ENCODE measurements around the gene TRIOBP.
"Not testable (repeated sequence)": the region's sequence is repeated elsewhere in the genome, so short reads cannot be mapped to it uniquely, and the experiment has no call there.

The TRIOBP gene

DNA sequence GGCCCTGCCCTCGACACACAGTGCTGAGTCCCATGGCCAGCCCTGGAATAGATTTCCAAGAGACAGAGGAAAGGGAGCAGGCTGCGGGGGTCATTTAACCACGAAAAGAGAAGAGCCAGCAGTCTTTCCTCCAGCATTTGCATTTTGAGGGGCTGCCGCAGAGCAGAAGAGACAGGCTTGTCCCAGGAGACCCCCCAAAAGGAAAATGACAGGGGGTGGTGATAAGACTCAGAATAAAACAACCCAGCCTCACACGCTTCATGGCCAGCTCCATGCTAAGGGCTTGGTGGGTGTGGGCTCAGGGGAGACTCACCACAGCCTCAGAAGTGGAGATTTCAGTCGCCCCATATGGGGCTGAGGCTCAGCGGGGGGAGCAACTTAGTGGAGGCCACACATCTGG lies 16.9 kb downstream of the TRIOBP start:
- Histone ChIP-seq H3K4me1 (ENCODE audit: low read length) (no peaks in the 10 kb centered on the region), H3K36me3 (replicated peaks; ENCODE audit: low read depth, low read length) (no peaks in the 10 kb centered on the region), H2AFZ (ENCODE audit: low read depth, low read length) (no peak overlapping the region), H3K4me3 (ENCODE audit: low read length) (no peak overlapping the region), H3K4me2 (ENCODE audit: low read length) (no peak overlapping the region), H3K27ac (ENCODE audit: low read length) (no peak overlapping the region), H3K27me3 (ENCODE audit: low read depth, low read length) (no peaks in the 10 kb centered on the region), H3K9ac (ENCODE audit: low read length) (no peak overlapping the region), H4K20me1 (ENCODE audit: insufficient read depth, low read length) (no peaks in the 10 kb centered on the region), H3K9me3 (ENCODE audit: insufficient read depth, low read length) (no peaks in the 10 kb centered on the region), H3K79me2 (ENCODE audit: low read length) (no peaks in the 10 kb centered on the region)
- TF ChIP-seq EZH2phosphoT487 (IDR thresholded peaks at IDR 0.05; ENCODE audit: low read depth), result no peak
- TF ChIP-seq CTCF (IDR thresholded peaks at IDR 0.05; ENCODE audit: low read depth, low read length), result no peak

DNA sequence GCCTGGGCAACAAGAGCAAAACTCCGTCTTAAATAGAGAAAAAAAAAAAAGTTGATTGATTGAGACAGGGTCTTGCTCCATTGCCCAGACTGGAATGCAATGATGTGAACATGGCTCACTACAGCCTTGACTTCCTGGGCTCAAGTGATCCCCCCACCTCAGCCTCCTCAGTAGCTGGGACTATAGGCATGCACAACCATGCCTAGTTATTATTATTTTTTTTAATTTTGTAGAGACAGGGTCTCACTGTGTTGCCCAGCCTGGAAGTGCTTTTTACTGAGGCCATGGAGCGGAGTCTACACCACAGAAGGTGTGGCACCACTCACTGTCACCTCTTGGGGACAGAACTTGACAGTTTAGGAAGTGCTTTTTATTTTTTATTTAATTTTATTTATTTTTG lies 17.8 kb downstream of the TRIOBP start:
- no peak for TF ChIP-seq EZH2phosphoT487 (IDR thresholded peaks at IDR 0.05; ENCODE audit: low read depth)
- no peak for TF ChIP-seq CTCF (IDR thresholded peaks at IDR 0.05; ENCODE audit: low read depth, low read length)
- H3K27ac ChIP-seq (ENCODE audit: low read length), result no peak overlapping the region
- H3K9ac ChIP-seq (ENCODE audit: low read length), result no peak overlapping the region
- H3K4me2 ChIP-seq (ENCODE audit: low read length), result no peak overlapping the region
- no peaks in the 10 kb centered on the region for H3K9me3 ChIP-seq (ENCODE audit: insufficient read depth, low read length)
- no peaks in the 10 kb centered on the region for H3K27me3 ChIP-seq (ENCODE audit: low read depth, low read length)
- H3K4me1 ChIP-seq (ENCODE audit: low read length), result no peaks in the 10 kb centered on the region
- no peak overlapping the region for H2AFZ ChIP-seq (ENCODE audit: low read depth, low read length)
- H4K20me1 ChIP-seq (ENCODE audit: insufficient read depth, low read length), result no peaks in the 10 kb centered on the region
- H3K4me3 ChIP-seq (ENCODE audit: low read length), result no peak overlapping the region
- no peaks in the 10 kb centered on the region for H3K36me3 ChIP-seq (replicated peaks; ENCODE audit: low read depth, low read length)
- no peaks in the 10 kb centered on the region for H3K79me2 ChIP-seq (ENCODE audit: low read length)

DNA sequence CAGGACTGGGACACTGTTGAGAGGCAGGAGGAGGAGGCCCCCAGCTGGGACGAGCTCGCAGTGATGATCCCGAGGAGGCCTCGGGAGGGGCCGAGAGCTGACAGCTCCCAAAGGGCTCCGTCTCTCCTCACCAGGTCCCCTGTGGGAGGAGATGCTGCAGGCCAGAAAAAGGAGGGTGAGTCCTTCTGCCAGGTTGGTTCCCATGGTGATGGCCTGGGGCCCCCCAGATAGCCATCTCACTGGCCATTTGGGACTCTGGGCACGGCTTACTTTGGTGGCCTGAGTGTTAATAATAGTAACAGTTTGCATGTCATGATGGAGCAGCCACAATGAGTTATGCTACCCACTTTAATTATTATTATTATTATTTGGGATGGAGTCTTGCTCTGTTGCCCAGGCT lies 18.9 kb downstream of the TRIOBP start:
- TF ChIP-seq CTCF (IDR thresholded peaks at IDR 0.05; ENCODE audit: low read depth, low read length), result no peak
- Histone ChIP-seq H3K36me3 (replicated peaks; ENCODE audit: low read depth, low read length) (no peaks in the 10 kb centered on the region), H3K9me3 (ENCODE audit: insufficient read depth, low read length) (no peaks in the 10 kb centered on the region), H4K20me1 (ENCODE audit: insufficient read depth, low read length) (no peaks in the 10 kb centered on the region), H3K27me3 (ENCODE audit: low read depth, low read length) (no peaks in the 10 kb centered on the region), H3K4me3 (ENCODE audit: low read length) (no peak overlapping the region), H3K27ac (ENCODE audit: low read length) (no peak overlapping the region), H3K79me2 (ENCODE audit: low read length) (no peaks in the 10 kb centered on the region), H3K9ac (ENCODE audit: low read length) (no peak overlapping the region), H3K4me1 (ENCODE audit: low read length) (no peaks in the 10 kb centered on the region), H3K4me2 (ENCODE audit: low read length) (no peak overlapping the region), H2AFZ (ENCODE audit: low read depth, low read length) (no peak overlapping the region)

GRCh38 chr22:37716708-37717107 lies 19.9 kb downstream of the TRIOBP start:
- Histone ChIP-seq H2AFZ (ENCODE audit: low read depth, low read length) (no peak overlapping the region), H3K27me3 (ENCODE audit: low read depth, low read length) (no peaks in the 10 kb centered on the region), H3K36me3 (replicated peaks; ENCODE audit: low read depth, low read length) (no peaks in the 10 kb centered on the region), H3K79me2 (ENCODE audit: low read length) (no peaks in the 10 kb centered on the region), H3K27ac (ENCODE audit: low read length) (no peak overlapping the region), H3K9me3 (ENCODE audit: insufficient read depth, low read length) (no peaks in the 10 kb centered on the region), H3K9ac (ENCODE audit: low read length) (no peak overlapping the region), H3K4me3 (ENCODE audit: low read length) (no peak overlapping the region), H3K4me2 (ENCODE audit: low read length) (no peak overlapping the region), H4K20me1 (ENCODE audit: insufficient read depth, low read length) (no peaks in the 10 kb centered on the region), H3K4me1 (ENCODE audit: low read length) (no peaks in the 10 kb centered on the region)
- TF ChIP-seq EZH2phosphoT487 (IDR thresholded peaks at IDR 0.05; ENCODE audit: low read depth) (no peak), CTCF (IDR thresholded peaks at IDR 0.05; ENCODE audit: low read depth, low read length) (no peak)

DNA sequence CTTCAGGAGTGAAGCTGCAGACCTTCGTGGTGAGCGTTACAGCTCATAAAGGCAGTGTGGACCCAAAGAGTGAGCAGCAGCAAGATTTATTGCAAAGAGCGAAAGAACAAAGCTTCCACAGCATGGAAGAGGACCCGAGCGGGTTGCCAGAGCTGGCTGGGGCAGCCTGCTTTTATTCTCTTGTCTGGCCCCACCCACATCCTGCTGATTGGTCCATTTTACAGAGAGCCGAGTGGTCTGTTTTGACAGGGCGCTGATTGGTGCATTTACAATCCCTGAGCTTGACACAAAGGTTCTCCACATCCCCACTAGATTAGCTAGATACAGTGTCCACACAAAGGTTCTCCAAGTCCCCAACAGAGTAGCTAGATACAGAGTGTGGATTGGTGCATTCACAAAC lies 20.4 kb downstream of the TRIOBP start:
- not testable (repeated sequence) for H3K27me3 ChIP-seq (ENCODE audit: low read depth, low read length); H3K4me1 ChIP-seq (ENCODE audit: low read length); H3K36me3 ChIP-seq (replicated peaks; ENCODE audit: low read depth, low read length); H3K4me3 ChIP-seq (ENCODE audit: low read length); H3K79me2 ChIP-seq (ENCODE audit: low read length); H3K27ac ChIP-seq (ENCODE audit: low read length); H4K20me1 ChIP-seq (ENCODE audit: insufficient read depth, low read length); H3K9me3 ChIP-seq (ENCODE audit: insufficient read depth, low read length); H3K9ac ChIP-seq (ENCODE audit: low read length); H2AFZ ChIP-seq (ENCODE audit: low read depth, low read length); H3K4me2 ChIP-seq (ENCODE audit: low read length)

DNA sequence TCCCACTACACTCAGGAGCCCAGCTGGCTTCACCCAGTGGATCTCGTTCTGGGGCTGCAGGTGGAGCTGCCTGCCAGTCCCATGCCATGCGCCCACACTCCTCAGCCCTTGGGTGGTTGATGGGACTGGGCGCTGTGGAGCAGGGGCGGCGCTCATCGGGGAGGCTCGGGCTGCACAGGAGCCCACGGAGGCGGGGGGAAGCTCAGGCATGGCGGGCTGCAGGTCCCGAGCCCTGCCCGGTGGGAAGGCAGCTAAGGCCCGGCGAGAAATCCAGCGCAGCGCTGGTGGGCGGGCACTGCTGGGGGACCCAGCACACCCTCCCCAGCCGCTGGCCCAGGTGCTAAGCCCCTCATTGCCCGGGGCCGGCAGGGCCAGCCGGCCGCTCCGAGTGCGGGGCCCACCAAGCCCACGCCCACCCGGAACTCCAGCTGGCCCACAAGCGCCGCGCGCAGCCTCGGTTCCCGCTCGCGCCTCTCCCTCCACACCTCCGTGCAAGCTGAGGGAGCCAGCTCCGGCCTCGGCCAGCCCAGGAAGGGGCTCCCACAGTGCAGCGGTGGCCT lies 21.0 kb downstream of the TRIOBP start:
- not testable (repeated sequence) for H3K4me2 ChIP-seq (ENCODE audit: low read length); H3K4me1 ChIP-seq (ENCODE audit: low read length); H3K27me3 ChIP-seq (ENCODE audit: low read depth, low read length); H3K36me3 ChIP-seq (replicated peaks; ENCODE audit: low read depth, low read length); H4K20me1 ChIP-seq (ENCODE audit: insufficient read depth, low read length); H3K79me2 ChIP-seq (ENCODE audit: low read length); H3K4me3 ChIP-seq (ENCODE audit: low read length); H3K9me3 ChIP-seq (ENCODE audit: insufficient read depth, low read length); H3K27ac ChIP-seq (ENCODE audit: low read length); H3K9ac ChIP-seq (ENCODE audit: low read length); H2AFZ ChIP-seq (ENCODE audit: low read depth, low read length)
